Mammary epithelial cell (primary cell): Measurements from ENCODE around the gene UTS2B.

Source experiments
- CTCF ChIP-seq, 2 donors: IDR thresholded peaks in 1 of 2; conservative IDR thresholded peaks in 1 of 2; 2 replicates each; pipeline ENCODE4 v1.5.1; 2011 to 2012; ENCODE audit warnings: inconsistent platforms in 2 of 2, low read length in 2 of 2, mild to moderate bottlenecking in 2 of 2, control low read depth in 1 of 2, low read depth in 1 of 2; ENCODE audit not compliant: insufficient read depth in 1 of 2; ENCODE audit errors: extremely low read depth in 1 of 2
- EZH2 ChIP-seq: IDR thresholded peaks from 2 replicates; pipeline ENCODE4 v1.6.1; 2012; ENCODE audit warnings: low read length, inconsistent platforms, borderline replicate concordance

GRCh38 chr3:191246630-191247029 is 83.7 kb downstream of the UTS2B start:
- TF ChIP-seq CTCF (conservative IDR thresholded peaks at IDR 0.05 in 1 of 2, IDR thresholded peaks at IDR 0.05 in 1 of 2; ENCODE audit: extremely low read depth in 1 of 2, insufficient read depth in 1 of 2, low read depth in 1 of 2, low read length in 2 of 2) (no peak), EZH2 (no peak)
